Measurements from ENCODE around the gene SLC1A7. TPM values are rescaled to one million over a fixed set of nuclear protein-coding genes. Genes with fewer than 3 reads are reported as not detected.

The SLC1A7 gene
- polyA plus RNA-seq, 2 of the 4 experiments (the other 2 are of a cell fraction): 0.04 to 0.12 TPM

DNA sequence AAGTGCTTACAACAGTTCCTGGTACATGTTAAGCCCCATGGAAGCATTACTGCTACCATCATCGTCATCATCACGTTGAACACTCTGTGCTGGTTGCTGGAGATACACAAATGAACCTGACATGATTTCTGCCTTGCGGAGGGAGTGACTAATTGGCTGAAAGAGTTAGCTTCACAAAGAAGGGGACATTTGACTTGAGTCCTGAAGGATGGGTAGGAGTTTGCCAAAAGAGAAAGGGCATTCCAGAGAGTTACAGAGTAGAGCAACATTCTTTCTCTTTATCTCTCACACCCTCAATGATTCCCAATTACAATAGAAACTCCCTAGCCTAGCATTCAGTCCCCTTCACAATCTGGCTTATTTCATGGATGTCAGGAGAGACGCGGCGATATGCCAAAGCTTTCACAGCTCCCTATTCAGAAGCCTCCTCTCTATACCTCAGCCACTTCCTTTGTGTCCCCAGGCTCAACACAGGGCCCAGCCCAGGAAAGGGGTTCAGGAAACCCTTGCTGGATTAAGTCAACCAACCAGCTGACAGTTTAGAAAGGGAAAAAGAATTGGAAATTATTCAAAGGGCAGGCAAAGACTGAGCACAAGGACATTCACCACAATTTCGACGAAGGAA is 38.0 kb downstream of the SLC1A7 start (continued):
- TF ChIP-seq KDM1A (IDR thresholded peaks at IDR 0.05; ENCODE audit: low read depth) (no peak), TP53 (CRISPR knock-in tag; IDR thresholded peaks at IDR 0.05) (no peak), CBX8 (IDR thresholded peaks at IDR 0.05) (no peak), CHD4 (IDR thresholded peaks at IDR 0.05; ENCODE audit: borderline replicate concordance) (no peak), HEYL (CRISPR knock-in tag; IDR thresholded peaks at IDR 0.05) (no peak), TFCP2L1 (CRISPR knock-in tag; IDR thresholded peaks at IDR 0.05) (no peak)
- TF ChIP-seq, protein P1, sequence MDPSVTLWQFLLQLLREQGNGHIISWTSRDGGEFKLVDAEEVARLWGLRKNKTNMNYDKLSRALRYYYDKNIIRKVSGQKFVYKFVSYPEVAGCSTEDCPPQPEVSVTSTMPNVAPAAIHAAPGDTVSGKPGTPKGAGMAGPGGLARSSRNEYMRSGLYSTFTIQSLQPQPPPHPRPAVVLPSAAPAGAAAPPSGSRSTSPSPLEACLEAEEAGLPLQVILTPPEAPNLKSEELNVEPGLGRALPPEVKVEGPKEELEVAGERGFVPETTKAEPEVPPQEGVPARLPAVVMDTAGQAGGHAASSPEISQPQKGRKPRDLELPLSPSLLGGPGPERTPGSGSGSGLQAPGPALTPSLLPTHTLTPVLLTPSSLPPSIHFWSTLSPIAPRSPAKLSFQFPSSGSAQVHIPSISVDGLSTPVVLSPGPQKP (IDR thresholded peaks at IDR 0.05; ENCODE audit: low read depth, low read length): no peak

DNA sequence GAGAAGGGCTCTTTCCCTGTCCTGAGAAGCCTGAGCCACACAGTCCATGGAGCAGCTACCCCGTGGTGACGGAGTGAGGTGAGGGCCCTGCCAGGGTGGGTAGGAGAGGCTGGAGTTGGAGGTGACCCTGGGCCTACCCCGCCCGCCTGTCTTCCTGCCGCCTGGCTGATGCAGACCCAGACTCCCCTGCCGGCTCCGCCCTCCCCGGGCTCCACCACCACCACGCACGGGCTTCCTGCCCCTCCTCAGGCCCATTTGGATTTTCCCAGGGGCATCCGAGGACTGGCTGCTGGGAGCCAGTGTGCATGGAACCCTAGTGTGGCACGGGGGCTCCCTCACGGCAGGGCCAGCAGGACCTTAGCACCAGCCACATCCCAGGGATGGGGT is 47.9 kb downstream of the SLC1A7 start:
- no peak for DNase-seq (ENCODE audit: low read depth in 1 of 2, low spot score in 1 of 2)
- ChIA-PET POLR2A (no interaction called here), CTCF (no interaction called here)
- no peak for FAIRE-seq
- TF ChIP-seq ZC3H11A (IDR thresholded peaks at IDR 0.05) (no peak), NFE2L2 (conservative IDR thresholded peaks at IDR 0.05; ENCODE audit: low read length) (no peak)
- peaks cover 9% of the 10 kb centered on the region; the same call in 1 of the 3 replicates for H3K9me3 ChIP-seq
- peak in 1 of 2 experiments; percentile 11; a peak in 3 of 6 replicates for ATAC-seq
- no peak overlapping the region for H3K4me2 ChIP-seq
- 40% methylated on average over 2 of the region's 13 CpGs for WGBS (ENCODE audit: missing lambda C conversion rate)
- peaks cover 8% of the 10 kb centered on the region for H3K4me1 ChIP-seq
- no peak overlapping the region for H3K4me3 ChIP-seq
- peak overlapping the region in 1 of 2 experiments; percentile 45; a peak in 1 of 6 replicates for H3K27ac ChIP-seq

DNA sequence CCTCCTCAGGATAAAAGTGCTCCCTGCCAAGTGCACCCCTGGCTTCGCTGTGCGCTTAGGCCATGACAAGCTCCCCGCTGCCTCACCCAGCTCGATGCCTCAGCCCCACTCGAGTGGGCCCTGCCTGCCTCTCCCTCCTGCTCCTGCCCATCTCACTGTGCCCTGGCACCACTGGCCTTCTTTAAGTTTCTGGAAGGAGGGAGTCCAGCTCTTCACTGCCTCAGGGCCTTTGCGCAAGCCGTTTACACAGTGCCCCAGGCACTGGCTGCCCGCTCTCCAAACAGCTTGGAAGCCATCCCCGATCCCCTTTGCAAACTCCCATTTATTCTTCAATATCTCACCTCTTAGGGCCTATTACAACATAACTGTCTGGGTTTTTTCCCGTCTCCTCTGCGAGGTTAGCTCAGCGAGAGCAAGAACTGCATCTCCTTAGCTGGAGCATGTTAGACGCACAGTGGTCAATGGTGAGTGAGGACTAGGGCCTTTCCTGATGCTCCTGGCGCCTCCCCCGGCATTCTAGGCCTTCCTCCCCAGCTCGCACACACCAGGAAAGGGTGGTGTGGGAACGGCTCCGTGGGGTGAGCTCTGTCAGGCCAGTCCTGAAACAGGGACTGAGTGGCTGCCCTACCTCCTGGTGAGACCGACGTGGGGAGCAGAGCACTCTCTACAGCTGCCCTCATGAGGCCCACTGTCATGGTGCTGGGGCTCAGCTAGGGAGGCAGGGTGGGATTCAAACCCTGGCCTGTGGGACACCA is 48.5 kb downstream of the SLC1A7 start:
- TF ChIP-seq CBX2 (IDR thresholded peaks at IDR 0.05; ENCODE audit: borderline replicate concordance, low read depth) (no peak), NR3C1 (IDR thresholded peaks at IDR 0.05) (no peak), CHD4 (IDR thresholded peaks at IDR 0.05; ENCODE audit: borderline replicate concordance) (no peak), EHMT2 (IDR thresholded peaks at IDR 0.05; ENCODE audit: low read depth) (no peak), TP53 (CRISPR knock-in tag; IDR thresholded peaks at IDR 0.05) (no peak), HOXB13 (CRISPR knock-in tag; IDR thresholded peaks at IDR 0.05; ENCODE audit: low read depth) (no peak), RNF2 (IDR thresholded peaks at IDR 0.05; ENCODE audit: borderline replicate concordance, low read depth) (no peak), PHF8 (IDR thresholded peaks at IDR 0.05; ENCODE audit: borderline replicate concordance, low read depth) (no peak), FOXS1 (CRISPR knock-in tag; IDR thresholded peaks at IDR 0.05) (no peak), ZFP36 (IDR thresholded peaks at IDR 0.05; ENCODE audit: borderline replicate concordance, partially characterized antibody) (no peak), KDM5A (IDR thresholded peaks at IDR 0.05) (no peak), HEYL (CRISPR knock-in tag; IDR thresholded peaks at IDR 0.05) (no peak), RARB (CRISPR knock-in tag; IDR thresholded peaks at IDR 0.05) (no peak), NPAS2 (CRISPR knock-in tag; IDR thresholded peaks at IDR 0.05; ENCODE audit: borderline replicate concordance) (no peak), FOSL2 (IDR thresholded peaks at IDR 0.05) (no peak), FOSL2 (CRISPR knock-in tag; IDR thresholded peaks at IDR 0.05) (no peak), POLR2AphosphoS2 (conservative IDR thresholded peaks at IDR 0.05; ENCODE audit: low read length) (no peak), ZNF302 (CRISPR knock-in tag; IDR thresholded peaks at IDR 0.05) (no peak)
- TF ChIP-seq, protein P2, sequence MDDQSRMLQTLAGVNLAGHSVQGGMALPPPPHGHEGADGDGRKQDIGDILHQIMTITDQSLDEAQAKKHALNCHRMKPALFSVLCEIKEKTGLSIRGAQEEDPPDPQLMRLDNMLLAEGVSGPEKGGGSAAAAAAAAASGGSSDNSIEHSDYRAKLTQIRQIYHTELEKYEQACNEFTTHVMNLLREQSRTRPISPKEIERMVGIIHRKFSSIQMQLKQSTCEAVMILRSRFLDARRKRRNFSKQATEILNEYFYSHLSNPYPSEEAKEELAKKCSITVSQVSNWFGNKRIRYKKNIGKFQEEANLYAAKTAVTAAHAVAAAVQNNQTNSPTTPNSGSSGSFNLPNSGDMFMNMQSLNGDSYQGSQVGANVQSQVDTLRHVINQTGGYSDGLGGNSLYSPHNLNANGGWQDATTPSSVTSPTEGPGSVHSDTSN (IDR thresholded peaks at IDR 0.05): no peak
- TF ChIP-seq, protein P3, sequence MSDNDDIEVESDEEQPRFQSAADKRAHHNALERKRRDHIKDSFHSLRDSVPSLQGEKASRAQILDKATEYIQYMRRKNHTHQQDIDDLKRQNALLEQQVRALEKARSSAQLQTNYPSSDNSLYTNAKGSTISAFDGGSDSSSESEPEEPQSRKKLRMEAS (IDR thresholded peaks at IDR 0.05): no peak
- TF ChIP-seq, protein P4, sequence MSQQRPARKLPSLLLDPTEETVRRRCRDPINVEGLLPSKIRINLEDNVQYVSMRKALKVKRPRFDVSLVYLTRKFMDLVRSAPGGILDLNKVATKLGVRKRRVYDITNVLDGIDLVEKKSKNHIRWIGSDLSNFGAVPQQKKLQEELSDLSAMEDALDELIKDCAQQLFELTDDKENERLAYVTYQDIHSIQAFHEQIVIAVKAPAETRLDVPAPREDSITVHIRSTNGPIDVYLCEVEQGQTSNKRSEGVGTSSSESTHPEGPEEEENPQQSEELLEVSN (IDR thresholded peaks at IDR 0.05; ENCODE audit: borderline replicate concordance, low read depth): no peak
- 87% methylated on average over 18 of the region's 20 CpGs for WGBS (ENCODE audit: missing lambda C conversion rate)
- no peak for FAIRE-seq
- H3K4me3 ChIP-seq: no peak overlapping the region
- peaks cover 13% of the 10 kb centered on the region for H3K4me1 ChIP-seq
- DNase-seq (ENCODE audit: low read depth in 1 of 2, low spot score in 1 of 2): no peak
- peak overlapping the region in 1 of 2 experiments; percentile 45; a peak in 1 of 6 replicates for H3K27ac ChIP-seq
- peaks cover 7% of the 10 kb centered on the region; the same call in 1 of the 3 replicates for H3K9me3 ChIP-seq
- no peak overlapping the region for H3K4me2 ChIP-seq
- ChIA-PET CTCF (no interaction called here), POLR2A (no interaction called here)
- no peak; a peak in 1 of 6 replicates for ATAC-seq

All from A549 (cell line).